Esophagus squamous epithelium (tissue), 4 donors: Measurements from ENCODE around the gene SH3RF1.

Source experiments
- CTCF ChIP-seq, 6 experiments: fragments of 450-650 bp in 4 of 6; fragments of 200-600 bp in 2 of 6; sonication (generic) in 2 of 6; IDR thresholded peaks; one replicate each; pipeline ENCODE4 v1.5.1; 2016 to 2019; ENCODE audit warnings: antibody characterized with exemption in 6 of 6, mild to moderate bottlenecking in 4 of 6, moderate library complexity in 4 of 6
- POLR2A ChIP-seq, 4 donors: fragments of 450-650 bp; IDR thresholded peaks; one replicate each; pipeline ENCODE4 v1.6.1; 2017; ENCODE audit warnings: antibody characterized with exemption in 4 of 4, mild to moderate bottlenecking in 4 of 4, moderate library complexity in 3 of 4

GRCh38 chr4:169286562-169287301, 16.0 kb upstream of the SH3RF1 start:
- TF ChIP-seq CTCF (IDR thresholded peaks at IDR 0.05) = peak in 1 of 6 experiments; percentile 15
- TF ChIP-seq POLR2A (IDR thresholded peaks at IDR 0.05) = no peak
